Sigmoid colon (tissue), 7 donors: ENCODE measurements around the gene ZRANB3. TPM values are rescaled to one million over a fixed set of nuclear protein-coding genes. Genes with fewer than 3 reads are reported as not detected.
"Not testable (repeated sequence)": the region's sequence is repeated elsewhere in the genome, so short reads cannot be mapped to it uniquely, and the experiment has no call there.

Source experiments
- DNase-seq: peaks from one replicate; pipeline ENCODE4 v3.0.0-alpha.2; 2019
- H3K27ac ChIP-seq, 4 donors: fragments of 200-600 bp; sonication (generic); one replicate each; pipeline ENCODE4 v1.5.1; 2016 to 2019; ENCODE audit warnings: mild to moderate bottlenecking in 1 of 4
- H3K27me3 ChIP-seq, 3 donors: fragments of 200-600 bp; sonication (generic); one replicate each; pipeline ENCODE4 v1.5.1; 2019; ENCODE audit warnings: mild to moderate bottlenecking in 1 of 3
- H3K36me3 ChIP-seq, 4 donors: fragments of 200-600 bp; sonication (generic); one replicate each; pipeline ENCODE4 v1.5.1; 2016 to 2019
- H3K4me1 ChIP-seq, 4 donors: fragments of 200-600 bp; sonication (generic); one replicate each; pipeline ENCODE4 v1.5.1; 2017 to 2019
- H3K4me3 ChIP-seq, 4 donors: fragments of 200-600 bp; sonication (generic); one replicate each; pipeline ENCODE4 v1.5.1; 2017 to 2019; ENCODE audit warnings: mild to moderate bottlenecking in 2 of 4, moderate library complexity in 1 of 4
- H3K9me3 ChIP-seq, 4 donors: fragments of 200-600 bp in 3 of 4; sonication (generic) in 3 of 4; one replicate each; pipeline versions ENCODE4 v1.5.1 to v1.6.1; 2013 to 2019
- EP300 ChIP-seq, 4 donors: sonication (generic); formaldehyde crosslinking; IDR thresholded peaks; one replicate each; pipeline ENCODE4 v1.6.1; 2017; ENCODE audit warnings: antibody characterized with exemption in 4 of 4
- POLR2A ChIP-seq, 2 donors: fragments of 450-650 bp; IDR thresholded peaks; one replicate each; pipeline ENCODE4 v1.6.1; 2016; ENCODE audit warnings: antibody characterized with exemption in 2 of 2, mild to moderate bottlenecking in 2 of 2, moderate library complexity in 2 of 2
- POLR2AphosphoS5 ChIP-seq, 4 donors: sonication (generic); formaldehyde crosslinking; IDR thresholded peaks; one replicate each; pipeline ENCODE4 v1.6.1; 2017; ENCODE audit warnings: antibody characterized with exemption in 4 of 4
- WGBS, 2 donors: extraction: QIAGEN DNeasy Blood & Tissue Kit; methylation state at CpG; one replicate each; pipeline ENCODE4 v1.1.7; 2013; 5-methylcytosine and 5-hydroxymethylcytosine counted together
- intact Hi-C: fragments of 100-400 bp; cut with DNase I; formaldehyde crosslinking; loops from one replicate; pipeline ENCODE4 v1.15.1; 2023
- polyA plus RNA-seq, 3 donors: library from polyadenylated mRNA; stranded (reverse); fragments of 200-250 nt; gene quantifications; one replicate each; pipeline ENCODE4 v1.2.3, GENCODE V29; 2013
- small RNA-seq, 3 donors: library from RNA; depleted of rRNA; stranded (forward); fragments of <200 nt; gene quantifications; one replicate each; pipeline ENCODE3, GENCODE V24; 2016
- total RNA-seq, 4 donors: library from RNA; depleted of rRNA; stranded (reverse); fragments of >200 nt; gene quantifications; one replicate each; pipeline ENCODE4 v1.1.0, GENCODE V29; 2016
- TF ChIP-seq, protein P1 (sequence below), 4 experiments: fragments of 450-650 bp in 3 of 4; fragments of 200-600 bp in 1 of 4; IDR thresholded peaks; one replicate each; pipeline ENCODE4 v1.5.1; 2016 to 2019; ENCODE audit warnings: antibody characterized with exemption in 4 of 4, mild to moderate bottlenecking in 3 of 4, moderate library complexity in 2 of 4
- donor health status: healthy with polysubstance abuse.
- donor health status: Bipolar disorder and iron deficiency.
- donor health status: healthy.

The ZRANB3 gene
- total and polyA plus RNA-seq, 7 donors, result 1.2 to 7.2 (median 3.1) TPM

DNA sequence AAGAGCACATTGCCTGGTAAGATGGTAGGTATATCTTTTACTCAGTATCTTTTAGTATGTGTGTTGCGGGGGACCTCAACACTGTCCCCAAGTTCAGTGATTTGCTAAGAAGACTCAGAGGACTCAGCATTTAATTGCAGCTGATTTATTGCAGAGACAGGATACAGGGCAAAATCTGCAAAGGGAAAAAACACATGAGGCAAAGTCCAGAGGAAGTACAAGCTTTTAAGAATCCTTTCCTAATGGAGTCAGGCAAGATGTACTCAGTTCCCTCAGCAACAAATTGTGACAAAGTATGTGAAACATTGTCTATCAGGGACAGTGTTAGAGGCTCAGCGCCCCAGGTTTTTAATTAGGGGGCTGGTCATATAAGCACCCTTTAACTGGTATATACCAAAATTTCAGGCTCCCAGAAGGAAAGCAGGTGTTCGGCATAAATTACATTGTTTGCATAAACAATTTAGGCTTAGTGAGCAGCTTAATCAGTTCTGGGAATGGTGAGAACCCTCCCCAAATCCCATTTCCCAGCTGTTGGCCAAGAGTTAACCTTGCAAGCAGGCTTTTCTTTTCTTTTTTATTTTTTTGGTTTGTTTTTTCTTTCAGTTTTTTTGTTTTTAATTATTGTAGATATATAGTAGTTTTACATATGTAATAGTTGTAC is 437.2 kb downstream of the ZRANB3 start:
- 46 to 73% methylated on average over 3 of the region's 3 CpGs for WGBS, 2 donors
- H3K36me3 ChIP-seq, result peaks cover 0 to 34% (median 6%) of the 10 kb centered on the region in 4 donors
- peaks cover 0 to 5% (median 0%) of the 10 kb centered on the region in 4 donors for H3K4me1 ChIP-seq
- intact Hi-C loops, result no loop called here
- no peaks in the 10 kb centered on the region for H3K27me3 ChIP-seq
- TF ChIP-seq, protein P1, sequence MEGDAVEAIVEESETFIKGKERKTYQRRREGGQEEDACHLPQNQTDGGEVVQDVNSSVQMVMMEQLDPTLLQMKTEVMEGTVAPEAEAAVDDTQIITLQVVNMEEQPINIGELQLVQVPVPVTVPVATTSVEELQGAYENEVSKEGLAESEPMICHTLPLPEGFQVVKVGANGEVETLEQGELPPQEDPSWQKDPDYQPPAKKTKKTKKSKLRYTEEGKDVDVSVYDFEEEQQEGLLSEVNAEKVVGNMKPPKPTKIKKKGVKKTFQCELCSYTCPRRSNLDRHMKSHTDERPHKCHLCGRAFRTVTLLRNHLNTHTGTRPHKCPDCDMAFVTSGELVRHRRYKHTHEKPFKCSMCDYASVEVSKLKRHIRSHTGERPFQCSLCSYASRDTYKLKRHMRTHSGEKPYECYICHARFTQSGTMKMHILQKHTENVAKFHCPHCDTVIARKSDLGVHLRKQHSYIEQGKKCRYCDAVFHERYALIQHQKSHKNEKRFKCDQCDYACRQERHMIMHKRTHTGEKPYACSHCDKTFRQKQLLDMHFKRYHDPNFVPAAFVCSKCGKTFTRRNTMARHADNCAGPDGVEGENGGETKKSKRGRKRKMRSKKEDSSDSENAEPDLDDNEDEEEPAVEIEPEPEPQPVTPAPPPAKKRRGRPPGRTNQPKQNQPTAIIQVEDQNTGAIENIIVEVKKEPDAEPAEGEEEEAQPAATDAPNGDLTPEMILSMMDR (IDR thresholded peaks at IDR 0.05), result no peak
- TF ChIP-seq POLR2AphosphoS5 (IDR thresholded peaks at IDR 0.05) (no peak), EP300 (IDR thresholded peaks at IDR 0.05) (no peak)
- H3K27ac ChIP-seq, result no peak overlapping the region
- DNase-seq, result no peak
- H3K4me3 ChIP-seq, result no peak overlapping the region
- H3K9me3 ChIP-seq, result no peaks in the 10 kb centered on the region

DNA sequence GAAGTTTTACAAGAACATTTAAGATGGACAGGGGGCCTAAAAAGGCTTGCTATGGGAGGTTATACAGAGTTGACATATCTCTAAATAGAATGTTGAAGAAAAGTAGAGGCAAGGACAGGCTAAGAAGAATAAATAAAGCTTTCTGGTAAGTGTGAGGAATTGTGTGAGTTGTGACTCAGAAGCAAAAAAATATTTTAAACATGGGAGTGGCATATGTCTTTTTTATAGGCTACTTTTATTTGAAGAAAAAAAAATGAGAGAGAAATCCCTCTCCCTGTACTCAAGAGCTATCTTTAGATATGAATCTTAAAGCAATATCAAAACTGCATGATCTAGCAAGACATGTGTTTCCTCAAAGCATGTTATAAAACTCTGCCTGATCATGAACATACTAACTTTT is 437.8 kb downstream of the ZRANB3 start:
- Histone ChIP-seq H3K4me3 (no peak overlapping the region), H3K27me3 (no peaks in the 10 kb centered on the region), H3K9me3 (no peaks in the 10 kb centered on the region), H3K36me3 (peaks cover 0 to 34% (median 6%) of the 10 kb centered on the region in 4 donors), H3K4me1 (peaks cover 0 to 5% (median 0%) of the 10 kb centered on the region in 4 donors), H3K27ac (no peak overlapping the region)
- TF ChIP-seq POLR2A (IDR thresholded peaks at IDR 0.05) (no peak), EP300 (IDR thresholded peaks at IDR 0.05) (no peak), POLR2AphosphoS5 (IDR thresholded peaks at IDR 0.05) (no peak)
- TF ChIP-seq, protein P1 (IDR thresholded peaks at IDR 0.05), result no peak
- DNase-seq, result no peak
- intact Hi-C loops, result no loop called here

DNA sequence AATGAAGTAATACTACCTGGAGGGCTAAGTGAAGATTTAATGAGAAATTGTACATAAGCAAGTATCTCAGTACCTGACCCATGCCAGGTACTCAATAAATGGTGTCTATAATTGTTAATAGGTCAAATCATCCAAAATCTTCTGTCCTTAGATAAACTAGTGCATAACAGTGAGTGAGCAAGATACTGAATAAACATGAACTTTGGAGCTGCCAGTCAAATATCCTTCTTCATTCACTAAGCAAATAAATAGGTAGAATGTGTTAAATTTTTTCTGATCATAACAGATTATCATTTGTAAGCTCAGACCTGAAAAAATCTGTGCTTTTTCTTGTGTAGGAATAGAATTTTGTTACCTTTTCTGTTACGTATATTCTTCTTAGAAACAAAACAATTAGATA is 439.3 kb downstream of the ZRANB3 start:
- Histone ChIP-seq H3K9me3 (no peaks in the 10 kb centered on the region), H3K27ac (no peak overlapping the region), H3K4me1 (peaks cover 0 to 11% (median 3%) of the 10 kb centered on the region in 4 donors), H3K4me3 (no peak overlapping the region), H3K27me3 (no peaks in the 10 kb centered on the region), H3K36me3 (peaks cover 0 to 34% (median 6%) of the 10 kb centered on the region in 4 donors)
- TF ChIP-seq POLR2AphosphoS5 (IDR thresholded peaks at IDR 0.05), result no peak
- no peak for DNase-seq
- WGBS, 2 donors, result 59 to 81% methylated on average over 1 of the region's 1 CpG
- intact Hi-C loops, result no loop called here

DNA sequence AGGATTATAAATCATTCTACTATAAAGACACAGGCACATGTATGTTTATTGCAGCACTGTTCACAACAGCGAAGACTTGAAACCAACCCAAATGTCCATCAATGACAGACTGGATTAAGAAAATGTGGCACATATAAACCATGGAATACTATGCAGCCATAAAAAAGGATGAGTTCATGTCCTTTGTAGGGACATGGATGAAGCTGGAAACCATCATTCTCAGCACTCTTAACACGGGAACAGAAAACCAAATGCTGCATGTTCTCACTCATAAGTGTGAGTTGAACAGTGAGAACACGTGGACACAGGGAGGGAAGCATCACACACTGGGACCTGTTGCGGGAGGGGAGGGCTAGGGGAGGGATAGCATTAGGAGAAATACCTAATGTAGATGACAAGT is 441.4 kb downstream of the ZRANB3 start:
- H3K27ac ChIP-seq, DNase-seq, H3K4me3 ChIP-seq, intact Hi-C loops, H3K27me3 ChIP-seq, H3K9me3 ChIP-seq: not testable (repeated sequence)
- peaks cover 0 to 15% (median 6%) of the 10 kb centered on the region in 4 donors for H3K36me3 ChIP-seq
- 98% methylated on average over 4 of the region's 4 CpGs for WGBS, 2 donors
- H3K4me1 ChIP-seq, result peaks cover 0 to 18% (median 3%) of the 10 kb centered on the region in 4 donors

Small RNAs within 50 kb of the gene (small RNA-seq; reads per million reads assigned to genes)
- gene SNORA40B, result 0 to 0.80 (median 0.75) reads per million in 3 donors

Other genes starting within 250 kb of the ZRANB3 start
- 10 to 100 TPM; 12.0 to 34.6 (median 15.8) TPM for gene R3HDM1, start 266 bp upstream of the ZRANB3 start, total RNA-seq
- gene R3HDM1, start 266 bp upstream of the ZRANB3 start, polyA plus RNA-seq, result 10 to 100 TPM in 1 of 3 donors, 1 to 10 TPM in 2; 5.3 to 14.2 (median 6.6) TPM
- 10 to 100 TPM; 51.8 to 63.3 (median 59.8) TPM for gene UBXN4, start 210.6 kb upstream of the ZRANB3 start, total RNA-seq
- gene UBXN4, start 210.6 kb upstream of the ZRANB3 start, polyA plus RNA-seq, result 10 to 100 TPM; 23.4 to 47.9 (median 25.7) TPM